GM10266 (cell line): Measurements from ENCODE around the gene RMDN3.

Experiments used
- DNase-seq: peaks from one replicate; pipeline ENCODE4 v3.0.0; 2012; ENCODE audit errors: extremely low spot score
- TF ChIP-seq, protein P1 (sequence below): IDR thresholded peaks from 2 replicates; pipeline ENCODE4 v1.5.1; 2012; ENCODE audit warnings: mild to moderate bottlenecking, low read depth; ENCODE audit not compliant: control insufficient read depth, insufficient read depth; ENCODE audit errors: missing control alignments

Gene RMDN3

DNA sequence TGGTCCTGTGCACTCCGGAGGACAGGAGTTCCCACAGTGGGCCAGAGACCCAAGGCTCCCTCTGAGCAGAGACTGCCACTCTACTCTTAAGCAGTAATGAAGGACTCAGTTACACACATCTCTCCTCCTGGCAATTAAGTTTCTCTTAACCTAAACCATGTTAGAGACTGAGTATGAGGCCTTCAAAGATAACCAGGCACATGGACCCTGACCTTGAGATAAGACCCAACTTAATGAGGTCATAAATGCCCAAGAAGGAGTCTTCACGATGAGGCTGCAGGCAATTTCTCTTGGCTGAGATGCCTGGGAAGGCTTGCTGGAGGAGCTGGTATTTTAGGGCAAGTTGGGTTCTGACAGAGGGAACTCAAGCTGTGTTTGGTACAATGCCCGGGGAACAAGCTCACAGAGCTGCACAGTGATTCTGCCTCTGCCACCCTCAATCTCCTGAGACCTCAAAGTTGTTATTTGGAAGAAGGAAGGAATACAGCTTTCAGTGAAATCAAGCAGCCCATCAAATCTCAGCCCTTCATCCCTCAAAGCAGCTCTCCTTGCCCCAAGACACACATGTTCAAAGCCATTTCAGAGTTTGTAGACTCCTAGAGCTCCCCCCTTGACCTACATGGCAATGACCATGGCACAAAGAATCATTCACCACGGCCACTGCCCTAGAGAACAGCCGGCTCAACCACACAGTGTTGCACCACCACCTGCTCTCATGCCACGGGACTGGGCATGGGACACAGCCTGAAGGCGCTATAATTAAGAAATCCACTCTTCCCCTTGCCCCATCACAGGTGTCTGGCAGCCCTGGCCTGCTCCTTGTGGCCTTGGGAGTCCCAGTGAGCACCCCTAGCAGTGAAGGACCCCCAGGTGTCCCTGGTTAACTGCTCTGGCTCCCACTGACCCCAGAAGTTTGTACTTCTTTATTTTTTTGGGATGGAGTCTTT, 7.1 kb downstream of the RMDN3 start:
- DNase-seq: no peak
- TF ChIP-seq, protein P1, sequence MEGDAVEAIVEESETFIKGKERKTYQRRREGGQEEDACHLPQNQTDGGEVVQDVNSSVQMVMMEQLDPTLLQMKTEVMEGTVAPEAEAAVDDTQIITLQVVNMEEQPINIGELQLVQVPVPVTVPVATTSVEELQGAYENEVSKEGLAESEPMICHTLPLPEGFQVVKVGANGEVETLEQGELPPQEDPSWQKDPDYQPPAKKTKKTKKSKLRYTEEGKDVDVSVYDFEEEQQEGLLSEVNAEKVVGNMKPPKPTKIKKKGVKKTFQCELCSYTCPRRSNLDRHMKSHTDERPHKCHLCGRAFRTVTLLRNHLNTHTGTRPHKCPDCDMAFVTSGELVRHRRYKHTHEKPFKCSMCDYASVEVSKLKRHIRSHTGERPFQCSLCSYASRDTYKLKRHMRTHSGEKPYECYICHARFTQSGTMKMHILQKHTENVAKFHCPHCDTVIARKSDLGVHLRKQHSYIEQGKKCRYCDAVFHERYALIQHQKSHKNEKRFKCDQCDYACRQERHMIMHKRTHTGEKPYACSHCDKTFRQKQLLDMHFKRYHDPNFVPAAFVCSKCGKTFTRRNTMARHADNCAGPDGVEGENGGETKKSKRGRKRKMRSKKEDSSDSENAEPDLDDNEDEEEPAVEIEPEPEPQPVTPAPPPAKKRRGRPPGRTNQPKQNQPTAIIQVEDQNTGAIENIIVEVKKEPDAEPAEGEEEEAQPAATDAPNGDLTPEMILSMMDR: no peak

DNA sequence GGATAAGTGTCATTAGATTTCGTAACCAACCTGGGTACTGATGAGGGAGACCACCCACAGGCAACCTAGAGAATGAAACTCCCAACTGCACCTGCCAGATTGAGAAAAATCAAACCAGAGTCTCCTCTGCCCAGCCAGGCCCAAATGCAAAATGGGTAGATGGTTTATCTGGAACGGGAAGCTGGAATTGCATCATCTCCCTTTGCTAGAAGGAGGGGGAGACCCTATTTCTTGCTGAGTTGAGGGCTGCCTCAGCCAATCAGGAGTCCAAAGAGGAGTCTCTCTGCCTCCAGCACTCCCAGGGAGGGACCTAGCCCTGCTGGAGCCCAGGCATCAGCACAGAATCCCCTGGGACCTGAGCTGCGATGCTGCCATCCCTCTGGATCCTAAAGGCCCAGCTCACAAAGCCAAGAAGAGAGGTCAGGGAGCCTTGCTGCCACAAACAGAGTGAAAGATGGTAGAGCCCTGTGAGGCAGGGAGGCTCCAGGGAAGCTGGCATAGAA, 8.1 kb downstream of the RMDN3 start:
- TF ChIP-seq, protein P1: no peak
- DNase-seq: no peak

DNA sequence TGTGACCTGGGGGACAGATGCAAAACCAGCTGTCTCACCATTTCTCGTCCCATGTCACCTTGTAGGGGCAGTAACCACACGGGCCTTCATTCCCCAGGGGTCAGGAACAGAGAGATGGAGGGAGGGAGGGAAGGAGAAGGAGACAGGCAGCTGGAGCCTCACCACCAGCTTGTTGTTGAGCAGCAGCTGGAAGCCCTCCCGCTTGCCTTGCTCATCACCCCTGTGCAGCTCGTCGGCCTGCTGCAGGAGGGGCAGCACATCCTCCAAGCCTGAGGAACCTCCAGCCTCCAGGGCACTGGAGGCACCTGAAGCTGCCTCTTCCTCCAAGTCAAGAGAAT, 10.3 kb downstream of the RMDN3 start:
- TF ChIP-seq, protein P1: no peak
- no peak for DNase-seq

DNA sequence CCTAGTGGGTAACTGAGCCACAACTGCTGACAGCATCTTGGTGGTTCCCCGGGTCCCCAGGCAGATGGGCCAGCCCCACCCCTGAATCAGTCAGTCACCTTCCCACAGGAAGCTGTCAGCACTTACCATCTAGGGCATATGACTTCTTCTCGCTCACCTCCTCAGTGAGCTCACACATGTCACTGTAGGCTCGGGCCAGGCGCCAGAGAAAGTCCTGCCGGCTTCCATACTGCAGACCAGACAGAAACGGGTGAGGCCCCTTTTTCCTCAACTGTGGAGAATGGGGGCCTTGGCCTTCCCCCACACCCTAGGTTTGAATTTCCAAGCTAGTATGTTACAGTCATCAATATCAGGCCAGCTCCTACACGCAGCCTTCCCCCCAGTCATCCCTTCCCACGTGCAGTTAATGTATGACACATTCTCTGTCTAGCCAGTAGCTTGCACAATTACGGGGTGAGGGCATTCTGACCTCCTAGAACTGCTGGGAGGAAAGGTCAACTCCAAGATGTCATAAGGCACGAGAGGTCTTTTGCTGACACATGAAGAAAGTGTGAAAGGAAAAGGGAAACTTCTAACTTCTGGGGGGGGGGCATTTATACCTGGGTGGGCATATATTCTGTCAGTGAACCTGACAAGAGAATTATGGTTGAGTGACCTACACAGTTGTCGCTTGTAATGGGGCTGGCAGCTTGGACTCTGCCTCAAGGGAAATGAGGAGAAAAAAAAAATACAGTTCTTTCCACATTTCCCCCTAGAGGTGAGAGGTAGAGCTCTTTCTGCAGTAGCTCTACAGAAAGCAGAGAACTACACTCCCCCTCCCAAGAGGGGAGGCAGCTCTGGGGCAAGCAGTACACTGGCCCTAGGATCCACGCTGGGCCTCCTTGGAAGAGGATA, 10.9 kb downstream of the RMDN3 start:
- peak; percentile 54 for DNase-seq

DNA sequence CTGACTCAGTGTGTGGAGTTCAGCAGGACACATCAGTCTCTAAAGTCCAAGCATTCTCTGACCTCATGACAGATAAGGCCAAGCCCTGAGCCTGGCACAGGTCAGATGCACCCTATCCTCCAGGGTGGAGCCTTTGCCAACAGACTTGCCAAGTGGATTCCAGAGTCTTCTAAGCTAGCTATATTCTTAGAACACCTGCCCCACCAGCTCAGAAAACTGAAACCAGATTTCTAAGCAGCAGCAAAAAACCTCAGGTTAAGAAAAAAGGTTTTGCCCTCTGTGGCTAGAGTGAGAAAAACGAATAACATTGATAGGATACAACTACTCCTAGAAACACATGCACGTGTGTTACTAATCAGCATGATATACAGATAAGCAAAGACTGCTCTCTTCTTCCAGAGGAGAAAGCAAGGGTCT, 11.6 kb downstream of the RMDN3 start:
- TF ChIP-seq, protein P1: no peak
- no peak for DNase-seq

More for the DNA sequence above, 10.9 kb downstream of the RMDN3 start:
- TF ChIP-seq, protein P1: no peak

DNA sequence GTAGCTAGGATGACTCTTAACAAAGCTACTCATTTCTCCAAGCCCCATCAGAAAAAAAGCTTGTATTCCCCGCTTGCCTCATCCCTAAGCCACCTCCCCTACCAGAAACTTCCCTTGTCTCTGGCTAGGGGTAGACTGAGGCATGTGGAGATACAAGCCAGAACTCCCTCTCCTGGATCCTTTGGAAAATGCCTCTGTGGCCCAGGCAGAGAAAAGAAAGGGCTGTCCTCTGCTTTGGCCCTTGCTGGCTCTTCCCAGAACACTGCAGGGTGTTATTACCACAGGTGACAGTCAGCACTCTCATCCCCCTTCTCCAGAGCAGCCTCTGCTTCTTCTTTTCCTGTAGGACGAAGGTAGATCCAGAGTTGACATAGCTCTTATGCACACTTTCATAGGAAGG, 15.2 kb downstream of the RMDN3 start:
- TF ChIP-seq, protein P1: no peak
- no peak for DNase-seq
